HCT116 (cell line): ENCODE results near the gene MTG2. TPM values are rescaled to one million over a fixed set of nuclear protein-coding genes. Genes with fewer than 3 reads are reported as not detected.
A peak's percentile ranks its signal among the peaks of the same experiment; 100 is the strongest.

Experiments
- ATAC-seq: fragments of 200-7000 bp; cut with Tn5 transposase; 2 replicates; pipeline ENCODE4 v1.9.1; 2020; ENCODE audit warnings: mild to moderate bottlenecking, moderate library complexity
- BruUV-seq: library from RNA; stranded (reverse); fragments of 400-500 nt; replicated peaks from 2 replicates; lab custom pipeline; 2021; lab: Mats Ljungman, UMichigan
- CTCF ChIA-PET: fragments of 300-600 bp; sonication (Branson Sonifier 250); formaldehyde crosslinking; loops from one replicate; lab custom pipeline; 2021; ENCODE audit warnings: antibody characterized with exemption; lab: Charles Lee
- POLR2A ChIA-PET: fragments of 300-600, 350-600 bp; sonication (Branson Sonifier 250); formaldehyde crosslinking; loops from one replicate; lab custom pipeline; 2021; ENCODE audit warnings: antibody characterized with exemption; lab: Charles Lee
- RAD21 ChIA-PET, 2 experiments: fragments of 300-600 bp; sonication (Branson Sonifier 250); formaldehyde crosslinking; loops; one replicate each; lab custom pipeline; 2023; ENCODE audit warnings: low total read pairs in 2 of 2; ENCODE audit not compliant: uncharacterized antibody in 2 of 2, unreplicated experiment in 2 of 2, low non-redundant PET in 1 of 2; lab: Charles Lee
- DNase-seq: peaks from one replicate; pipeline ENCODE4 v3.0.0-alpha.2; 2010; ENCODE audit warnings: low read depth, low spot score
- H2AFZ ChIP-seq: fragments of 200-600 bp; shearing (Covaris generic), sonication (generic); 2 replicates; pipeline ENCODE4 v1.6.1; 2017; ENCODE audit warnings: low read depth, mixed run types, mixed read lengths, antibody characterized with exemption, low read length; ENCODE audit not compliant: poor library complexity, severe bottlenecking
- H3K27ac ChIP-seq: 2 replicates; pipeline ENCODE4 v1.5.1; 2012; ENCODE audit warnings: low read depth, low read length
- H3K27me3 ChIP-seq: fragments of 200-600 bp; sonication (generic); 2 replicates; pipeline ENCODE4 v1.6.1; 2016; ENCODE audit warnings: mixed run types, low read length, mixed read lengths; ENCODE audit not compliant: insufficient read depth
- H3K36me3 ChIP-seq, 2 experiments: fragments of 200-500 bp in 1 of 2; fragments of 200-600 bp in 1 of 2; sonication (Bioruptor generic) in 1 of 2; sonication (generic) in 1 of 2; 2 replicates each; pipeline versions ENCODE4 v1.5.1 to v1.6.1; 2014 to 2016; ENCODE audit warnings: low read length in 2 of 2, inconsistent platforms in 1 of 2, mixed read lengths in 1 of 2, mixed run types in 1 of 2; ENCODE audit not compliant: insufficient read depth in 2 of 2, control insufficient read depth in 1 of 2
- H3K4me1 ChIP-seq, 2 experiments: fragments of 200-600 bp in 1 of 2; sonication (generic) in 1 of 2; 2 replicates each; pipeline versions ENCODE4 v1.5.1 to v1.6.1; 2012 to 2017; ENCODE audit warnings: low read length in 2 of 2, inconsistent platforms in 1 of 2, mild to moderate bottlenecking in 1 of 2, mixed read lengths in 1 of 2, mixed run types in 1 of 2, moderate library complexity in 1 of 2; ENCODE audit not compliant: insufficient read depth in 2 of 2, control insufficient read depth in 1 of 2
- H3K4me2 ChIP-seq: fragments of 200-600 bp; sonication (generic); 2 replicates; pipeline ENCODE4 v1.6.1; 2017; ENCODE audit warnings: mixed run types, low read length, mixed read lengths
- H3K4me3 ChIP-seq, 2 experiments: fragments of 200-600 bp in 1 of 2; sonication (generic) in 1 of 2; replicated peaks in 1 of 2; 2 replicates each; pipeline ENCODE4 v1.5.1; 2011 to 2016; ENCODE audit warnings: low read length in 2 of 2, control low read depth in 1 of 2, low read depth in 1 of 2, mild to moderate bottlenecking in 1 of 2, mixed read lengths in 1 of 2, mixed run types in 1 of 2
- H3K79me2 ChIP-seq: fragments of 200-600 bp; sonication (generic); 2 replicates; pipeline ENCODE4 v1.6.1; 2017; ENCODE audit warnings: mild to moderate bottlenecking, mixed run types, low read length, moderate library complexity, mixed read lengths; ENCODE audit not compliant: insufficient read depth
- H3K9ac ChIP-seq: fragments of 200-600 bp; sonication (generic); 2 replicates; pipeline ENCODE4 v1.6.1; 2016; ENCODE audit warnings: low read length, mixed read lengths
- H3K9me2 ChIP-seq: fragments of 200-600 bp; sonication (generic), shearing (Covaris generic); 2 replicates; pipeline ENCODE4 v1.6.1; 2017; ENCODE audit warnings: mixed run types, mild to moderate bottlenecking, moderate library complexity; ENCODE audit not compliant: insufficient read depth
- H3K9me3 ChIP-seq, 2 experiments: fragments of 200-500 bp in 1 of 2; fragments of 200-600 bp in 1 of 2; sonication (Bioruptor generic) in 1 of 2; sonication (generic) in 1 of 2; 2 replicates each; pipeline ENCODE4 v1.6.1; 2014 to 2017; ENCODE audit warnings: low read length in 2 of 2, mixed read lengths in 2 of 2, inconsistent platforms in 1 of 2, low read depth in 1 of 2, mild to moderate bottlenecking in 1 of 2, mixed run types in 1 of 2, moderate library complexity in 1 of 2; ENCODE audit not compliant: control insufficient read depth in 1 of 2, insufficient read depth in 1 of 2
- H4K20me1 ChIP-seq: fragments of 200-600 bp; sonication (generic), shearing (Covaris generic); 2 replicates; pipeline ENCODE4 v1.6.1; 2017; ENCODE audit warnings: mixed run types, mild to moderate bottlenecking, moderate library complexity; ENCODE audit not compliant: insufficient read depth
- CEBPB ChIP-seq: IDR thresholded peaks from 2 replicates; pipeline ENCODE4 v1.6.1; 2012; ENCODE audit warnings: low read depth
- CTCF ChIP-seq, 3 experiments: fragments of 200-600 bp in 1 of 3; sonication (generic) in 1 of 3; IDR thresholded peaks in 2 of 3; conservative IDR thresholded peaks in 1 of 3; 2 replicates each; pipeline ENCODE4 v1.5.1; 2012 to 2017; ENCODE audit warnings: low read depth in 2 of 3, low read length in 2 of 3, antibody characterized with exemption in 1 of 3, borderline replicate concordance in 1 of 3, control low read depth in 1 of 3, mild to moderate bottlenecking in 1 of 3, mixed read lengths in 1 of 3, mixed run types in 1 of 3, moderate library complexity in 1 of 3; ENCODE audit not compliant: insufficient read depth in 1 of 3
- EGR1 ChIP-seq: IDR thresholded peaks from 2 replicates; pipeline ENCODE4 v1.6.1; 2012; ENCODE audit warnings: low read depth
- EZH2phosphoT487 ChIP-seq: fragments of 200-600 bp; IDR thresholded peaks from 2 replicates; pipeline ENCODE4 v1.6.1; 2018; ENCODE audit warnings: antibody characterized with exemption, borderline replicate concordance
- FOSL1 ChIP-seq: IDR thresholded peaks from 2 replicates; pipeline ENCODE4 v1.6.1; 2012; ENCODE audit warnings: low read depth
- RAD21 ChIP-seq: IDR thresholded peaks from 2 replicates; pipeline ENCODE4 v1.6.1; 2012; ENCODE audit warnings: low read depth, mild to moderate bottlenecking
- TCF7L2 ChIP-seq: IDR thresholded peaks from 2 replicates; pipeline ENCODE4 v1.7.0; 2011; ENCODE audit warnings: borderline replicate concordance, inconsistent platforms; ENCODE audit not compliant: insufficient read depth, insufficient read length; ENCODE audit errors: extremely low read depth
- ZFX ChIP-seq: fragments of 450-650 bp; IDR thresholded peaks from 2 replicates; pipeline ENCODE4 v1.6.1; 2017
- intact Hi-C: fragments of 100-400 bp; cut with micrococcal nuclease; formaldehyde crosslinking; loops from 2 replicates; pipeline ENCODE4 v1.10.0; 2022
- total RNA-seq: library from RNA; stranded (reverse); gene quantifications from one replicate; pipeline ENCODE4 v1.2.1, GENCODE V29; 2021; ENCODE audit not compliant: unreplicated experiment

The MTG2 gene
- total RNA-seq, 1 experiment from 2014 or later, result 43.3 TPM

- TF ChIP-seq CTCF (IDR thresholded peaks at IDR 0.05 in 2 of 3, conservative IDR thresholded peaks at IDR 0.05 in 1 of 3; ENCODE audit: borderline replicate concordance in 1 of 3, insufficient read depth in 1 of 3, low read depth in 2 of 3, low read length in 2 of 3), result no peak
These were observed 55.2 kb downstream of the MTG2 start, which contains the start of gene OSBPL2 (continued) for GRCh38 chr20:62237801-62238568.

- RAD21 ChIA-PET, result no interaction called here
These were observed 55.9 kb downstream of the MTG2 start for GRCh38 chr20:62238569-62239277.

More at GRCh38 chr20:62238569-62239277, 55.9 kb downstream of the MTG2 start:
- ChIA-PET POLR2A (no interaction called here), CTCF (no interaction called here)
- no peaks in the 10 kb centered on the region for H3K36me3 ChIP-seq
- peak overlapping the region; percentile 63 to 80 for H3K4me3 ChIP-seq
- H4K20me1 ChIP-seq, result no peaks in the 10 kb centered on the region
- TF ChIP-seq EGR1 (no peak), RAD21 (no peak), CEBPB (no peak), TCF7L2 (no peak), ZFX (peak; percentile 91), FOSL1 (no peak), EZH2phosphoT487 (no peak)
- H2AFZ ChIP-seq, result no peak overlapping the region
- no TSS peak for BruUV-seq
- peak overlapping the region; percentile 46 for H3K27ac ChIP-seq
- H3K9ac ChIP-seq, result peak overlapping the region; percentile 76
- H3K27me3 ChIP-seq, result no peaks in the 10 kb centered on the region
- H3K9me3 ChIP-seq, result no peaks in the 10 kb centered on the region
- H3K4me2 ChIP-seq, result peak overlapping the region; percentile 93
- no peaks in the 10 kb centered on the region for H3K9me2 ChIP-seq
- ATAC-seq (peak; percentile 18), DNase-seq (no peak)
- H3K79me2 ChIP-seq, result peaks cover 22% of the 10 kb centered on the region
- intact Hi-C loops, result no loop called here
- H3K4me1 ChIP-seq, result peaks cover 5 to 29% of the 10 kb centered on the region in 2 experiments; a peak in 3 of 4 replicates
